NCI-H2227 (cell line): Measurements from ENCODE around the gene TPBG.
"Not testable (repeated sequence)": the region's sequence is repeated elsewhere in the genome, so short reads cannot be mapped to it uniquely, and the experiment has no call there.

Source experiments
- DNase-seq: peaks from one replicate; lab custom pipeline; 2025; ENCODE audit not compliant: unreplicated experiment; lab: John Stamatoyannopoulos, UW

The TPBG gene

DNA sequence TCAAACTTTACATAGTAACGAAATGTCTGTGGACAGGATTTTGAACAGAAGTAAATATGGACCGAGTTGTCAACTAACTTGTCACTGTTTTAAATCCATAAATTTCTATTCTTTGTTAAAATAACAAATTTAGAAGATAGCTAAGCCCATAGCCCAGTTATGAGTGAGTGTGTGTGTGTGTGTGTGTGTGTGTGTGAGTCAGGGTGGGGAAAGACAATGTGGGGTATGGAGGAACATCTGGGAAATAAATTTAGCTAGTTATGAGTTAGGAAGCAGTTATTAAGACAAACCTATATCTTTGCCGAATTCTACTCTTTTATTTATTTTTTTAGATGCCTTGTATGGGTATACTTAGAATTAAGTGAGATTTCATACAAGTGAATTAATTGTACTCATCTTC is 9.0 kb downstream of the TPBG start:
- DNase-seq: no peak

DNA sequence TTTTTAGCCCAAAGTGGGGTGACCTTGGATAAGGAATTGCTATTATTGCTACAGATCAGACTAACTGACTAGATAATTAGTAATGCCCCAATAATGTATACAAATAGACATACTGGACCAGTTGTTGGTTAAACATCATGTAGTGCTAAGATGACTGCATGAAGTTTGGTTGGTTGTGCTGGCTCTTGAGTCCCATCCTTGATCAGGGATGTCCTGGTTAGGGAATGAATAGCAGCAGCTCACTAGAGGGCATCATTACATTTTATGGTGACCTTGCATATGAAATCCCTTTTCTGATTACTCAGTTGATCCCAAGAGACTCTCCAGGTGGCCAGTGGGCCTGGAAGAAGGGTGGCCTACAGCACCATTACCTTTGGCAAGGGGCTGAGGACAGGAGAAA is 10.9 kb downstream of the TPBG start:
- no peak for DNase-seq

- no peak for DNase-seq
Measured at GRCh38 chr6:82376636-82377035, 13.0 kb downstream of the TPBG start.

GRCh38 chr6:82380566-82381185 is 17.1 kb downstream of the TPBG start:
- no peak for DNase-seq

- DNase-seq: no peak
Measured at GRCh38 chr6:82381278-82381677, 17.7 kb downstream of the TPBG start.

- no peak for DNase-seq
Measured at GRCh38 chr6:82385102-82385501, 21.5 kb downstream of the TPBG start.

- DNase-seq: no peak
Measured at GRCh38 chr6:82385546-82385945, 21.9 kb downstream of the TPBG start.

- no peak for DNase-seq
Measured at GRCh38 chr6:82385961-82386360, 22.3 kb downstream of the TPBG start.

- DNase-seq: not testable (repeated sequence)
Measured at GRCh38 chr6:82394770-82395169, 31.2 kb downstream of the TPBG start.

GRCh38 chr6:82396964-82397751 is 33.5 kb downstream of the TPBG start:
- DNase-seq: no peak

DNA sequence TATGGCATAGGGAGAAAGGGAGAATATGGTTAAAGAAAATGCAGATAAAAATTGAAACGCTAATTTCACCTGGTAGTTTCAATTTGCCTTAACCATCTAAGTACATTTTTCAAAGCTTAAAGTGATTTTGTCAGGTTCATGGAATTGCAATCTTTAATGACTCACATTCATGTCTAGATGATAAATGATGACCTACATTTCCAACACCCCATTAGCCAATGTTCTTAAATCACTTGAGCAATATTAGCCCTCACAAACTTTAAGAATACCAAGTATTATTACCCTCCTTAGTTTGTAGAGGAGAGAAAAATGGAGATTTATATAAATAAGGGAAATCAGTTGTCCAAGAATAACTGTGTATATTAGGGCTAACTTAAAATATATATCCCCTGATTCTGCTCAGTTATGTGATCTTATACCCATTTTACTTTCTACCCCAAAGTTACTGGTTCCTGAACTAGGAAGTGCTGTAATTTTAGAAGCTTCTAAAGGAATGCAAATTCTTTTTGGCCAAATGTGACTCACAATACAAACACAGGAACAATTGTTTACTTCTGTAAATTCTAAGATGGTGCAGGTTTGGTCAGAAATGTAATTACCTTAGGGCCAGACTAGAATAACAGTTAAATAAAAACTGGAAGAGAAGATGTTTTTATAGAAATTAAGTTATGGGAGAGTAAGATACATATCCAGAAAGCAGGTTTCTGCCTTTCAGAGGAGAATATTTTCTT is 34.5 kb downstream of the TPBG start:
- DNase-seq: no peak

DNA sequence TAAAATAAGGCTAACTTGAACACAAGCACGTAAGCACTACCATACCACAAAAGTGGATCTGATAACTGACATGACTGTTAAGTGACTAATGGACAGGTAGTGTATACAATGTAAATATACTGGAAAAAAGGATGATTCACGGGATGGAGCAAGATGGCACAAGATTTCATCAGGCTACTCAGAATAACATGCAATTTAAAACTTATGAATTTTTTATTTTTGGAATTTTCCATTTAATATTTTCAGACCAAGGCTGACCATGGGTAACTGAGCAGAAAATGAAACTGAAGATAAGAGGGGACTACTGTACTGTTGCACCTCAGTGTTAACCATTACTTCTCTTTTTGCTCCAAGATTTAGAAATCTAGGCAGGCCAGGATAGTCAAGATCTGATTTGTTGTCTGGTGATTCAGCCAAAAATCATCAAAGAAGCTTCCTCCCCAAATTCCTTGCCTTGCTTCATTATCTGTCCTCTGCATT is 45.4 kb downstream of the TPBG start:
- DNase-seq: no peak

GRCh38 chr6:82410151-82410648 is 46.6 kb downstream of the TPBG start:
- no peak for DNase-seq

- no peak for DNase-seq
Measured at GRCh38 chr6:82413868-82414267, 50.3 kb downstream of the TPBG start.

DNA sequence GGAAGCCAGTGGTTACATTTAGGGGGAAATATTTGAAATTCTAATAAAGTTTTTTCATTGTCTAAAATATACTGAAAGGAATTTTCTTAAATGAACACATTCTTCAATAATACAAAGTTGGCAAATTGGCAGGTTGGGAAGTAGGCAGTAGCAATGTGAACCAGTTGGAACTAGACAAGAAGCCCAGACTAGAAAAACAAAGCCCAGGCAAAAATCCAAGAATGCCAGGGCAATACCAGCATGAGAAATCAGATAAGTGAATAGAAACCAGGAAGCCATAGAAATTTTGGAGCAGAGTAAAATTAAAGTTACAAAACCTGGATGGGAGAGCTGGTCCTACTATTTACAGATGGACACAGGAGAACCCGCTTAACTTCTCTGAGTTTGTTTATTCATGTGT is 52.2 kb downstream of the TPBG start:
- DNase-seq: no peak

DNA sequence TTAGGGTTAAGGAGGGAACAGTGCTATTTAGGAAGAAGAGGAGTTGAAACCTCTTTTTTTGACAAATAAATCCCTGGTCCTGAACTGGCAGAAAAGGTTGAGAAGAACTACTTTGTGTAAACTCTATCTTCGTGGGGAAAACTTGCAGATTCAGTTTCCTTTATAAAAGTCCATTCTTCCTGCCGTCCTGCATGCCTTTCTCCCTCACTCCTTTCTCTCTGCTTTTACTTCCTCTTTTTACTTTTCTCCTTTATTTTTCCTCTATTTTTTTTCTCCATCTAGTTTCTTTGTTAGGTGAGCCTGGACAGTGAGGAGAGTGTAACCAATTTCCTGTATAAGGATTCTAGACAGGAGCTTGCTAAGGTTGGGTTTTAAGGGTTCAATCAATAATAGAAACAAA is 52.7 kb downstream of the TPBG start:
- DNase-seq: no peak
